Thoracic aorta (tissue), 2 donors: Measurements from ENCODE around the gene BCAS3. TPM values are rescaled to one million over a fixed set of nuclear protein-coding genes. Genes with fewer than 3 reads are reported as not detected.

Experiments used
- ATAC-seq: fragments of 150-250 bp; one replicate; pipeline ENCODE4 v1.8.0; 2017; ENCODE audit warnings: low read depth; ENCODE audit not compliant: insufficient number of reproducible peaks, low FRiP score
- DNase-seq: peaks from one replicate; pipeline ENCODE4 v3.0.0-alpha.2; 2020; ENCODE audit warnings: low spot score
- H3K27ac ChIP-seq, 2 donors: fragments of 200-600 bp; sonication (generic); 1 replicate in 1 of 2; 2 replicates in 1 of 2; pipeline ENCODE4 v1.5.1; 2016; ENCODE audit warnings: mild to moderate bottlenecking in 2 of 2, moderate library complexity in 2 of 2
- H3K27me3 ChIP-seq: fragments of 200-600 bp; sonication (generic); replicated peaks from 2 replicates; pipeline ENCODE4 v1.6.0; 2016; ENCODE audit warnings: mild to moderate bottlenecking; ENCODE audit not compliant: insufficient read depth
- H3K36me3 ChIP-seq: fragments of 200-600 bp; sonication (generic); one replicate; pipeline ENCODE4 v1.5.1; 2016
- H3K4me1 ChIP-seq, 2 donors: fragments of 200-600 bp; sonication (generic); 1 replicate in 1 of 2; 2 replicates in 1 of 2; pipeline versions ENCODE4 v1.5.1 to v1.6.0; 2016; ENCODE audit warnings: low read depth in 2 of 2, mild to moderate bottlenecking in 1 of 2; ENCODE audit not compliant: control insufficient read depth in 1 of 2
- H3K4me3 ChIP-seq: fragments of 200-600 bp; sonication (generic); 2 replicates; pipeline ENCODE4 v1.5.1; 2016; ENCODE audit warnings: mild to moderate bottlenecking
- H3K9me3 ChIP-seq: fragments of 200-600 bp; sonication (generic); 2 replicates; pipeline ENCODE4 v1.5.1; 2016
- total RNA-seq, 2 donors: library from RNA; depleted of rRNA; stranded (reverse); fragments of >200 nt; gene quantifications; one replicate each; pipeline versions ENCODE4 v1.1.0 to v1.2.3, GENCODE V29; 2016
- TF ChIP-seq, protein P1 (sequence below): fragments of 200-600 bp; sonication (generic); IDR thresholded peaks from one replicate; pipeline ENCODE4 v1.5.1; 2019; ENCODE audit warnings: antibody characterized with exemption

BCAS3 gene
- total RNA-seq, 2 donors from 2014 or later = 35.1 to 69.3 TPM

DNA sequence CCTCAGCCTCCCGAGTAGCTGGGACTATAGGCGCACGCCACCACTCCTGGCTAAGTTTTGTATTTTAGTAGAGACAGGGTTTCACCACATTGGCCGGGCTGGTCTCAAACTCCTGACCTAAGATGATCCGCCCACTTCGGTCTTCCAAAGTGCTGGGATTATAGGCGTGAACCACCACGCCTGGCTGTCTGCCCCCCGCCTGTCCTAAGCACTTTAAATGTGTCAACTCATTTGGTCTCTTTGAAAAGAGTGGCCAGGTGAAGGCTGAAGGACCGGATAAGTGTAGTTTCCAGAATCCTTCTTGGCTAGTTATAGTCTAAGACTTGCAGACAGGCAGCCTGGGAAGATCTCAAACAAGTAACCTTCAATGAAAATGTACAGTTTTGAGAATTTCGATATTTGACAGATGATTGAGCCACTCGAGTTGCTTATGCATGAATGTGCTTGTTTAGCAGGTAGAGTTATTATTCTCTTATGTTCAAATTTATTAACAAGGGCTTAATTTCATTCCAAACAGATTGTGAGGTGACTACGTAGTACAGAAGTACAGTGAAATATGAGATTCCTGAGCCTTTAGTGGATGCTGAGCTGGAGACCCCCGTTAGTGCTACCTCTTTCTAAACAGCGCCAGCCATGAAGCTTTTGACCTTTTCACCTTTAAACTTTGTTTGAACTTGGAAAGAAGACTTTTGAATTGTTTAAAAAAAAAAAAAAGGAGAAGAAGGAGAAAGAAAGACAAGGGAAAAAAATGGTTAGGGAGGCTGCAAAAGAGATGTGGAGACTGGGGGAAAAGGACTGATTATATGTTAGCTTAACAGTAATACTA lies 557.6 kb downstream of the BCAS3 start:
- TF ChIP-seq, protein P1, sequence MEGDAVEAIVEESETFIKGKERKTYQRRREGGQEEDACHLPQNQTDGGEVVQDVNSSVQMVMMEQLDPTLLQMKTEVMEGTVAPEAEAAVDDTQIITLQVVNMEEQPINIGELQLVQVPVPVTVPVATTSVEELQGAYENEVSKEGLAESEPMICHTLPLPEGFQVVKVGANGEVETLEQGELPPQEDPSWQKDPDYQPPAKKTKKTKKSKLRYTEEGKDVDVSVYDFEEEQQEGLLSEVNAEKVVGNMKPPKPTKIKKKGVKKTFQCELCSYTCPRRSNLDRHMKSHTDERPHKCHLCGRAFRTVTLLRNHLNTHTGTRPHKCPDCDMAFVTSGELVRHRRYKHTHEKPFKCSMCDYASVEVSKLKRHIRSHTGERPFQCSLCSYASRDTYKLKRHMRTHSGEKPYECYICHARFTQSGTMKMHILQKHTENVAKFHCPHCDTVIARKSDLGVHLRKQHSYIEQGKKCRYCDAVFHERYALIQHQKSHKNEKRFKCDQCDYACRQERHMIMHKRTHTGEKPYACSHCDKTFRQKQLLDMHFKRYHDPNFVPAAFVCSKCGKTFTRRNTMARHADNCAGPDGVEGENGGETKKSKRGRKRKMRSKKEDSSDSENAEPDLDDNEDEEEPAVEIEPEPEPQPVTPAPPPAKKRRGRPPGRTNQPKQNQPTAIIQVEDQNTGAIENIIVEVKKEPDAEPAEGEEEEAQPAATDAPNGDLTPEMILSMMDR = no peak
- no peak overlapping the region for H3K4me3 ChIP-seq
- H3K36me3 ChIP-seq = no peaks in the 10 kb centered on the region
- H3K4me1 ChIP-seq = peaks cover 8 to 45% of the 10 kb centered on the region in 2 donors
- DNase-seq (no peak), ATAC-seq (no peak)
- H3K27ac ChIP-seq = no peak overlapping the region
- H3K27me3 ChIP-seq = no peaks in the 10 kb centered on the region
- no peaks in the 10 kb centered on the region for H3K9me3 ChIP-seq

DNA sequence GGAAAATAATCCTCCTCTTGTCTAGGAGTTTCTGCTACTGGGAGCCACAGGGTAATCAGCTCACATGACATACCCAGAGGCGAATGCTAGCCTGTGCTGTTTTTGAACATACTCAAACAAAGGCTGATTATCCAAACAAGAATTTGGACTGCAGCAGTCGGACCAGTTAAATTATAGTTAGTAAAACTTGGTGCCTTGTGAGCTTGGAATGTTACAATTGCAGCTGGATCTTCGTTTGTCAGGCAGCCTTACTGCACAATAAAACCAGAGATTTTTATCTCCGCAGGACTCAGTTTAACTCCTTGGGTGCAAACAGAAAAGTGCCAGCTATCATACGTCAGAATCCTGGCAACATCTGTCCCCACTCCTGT lies 558.2 kb downstream of the BCAS3 start:
- TF ChIP-seq, protein P1 = no peak
- Histone ChIP-seq H3K9me3 (no peaks in the 10 kb centered on the region), H3K36me3 (no peaks in the 10 kb centered on the region), H3K4me1 (peaks cover 8 to 45% of the 10 kb centered on the region in 2 donors), H3K27me3 (no peaks in the 10 kb centered on the region), H3K27ac (no peak overlapping the region), H3K4me3 (no peak overlapping the region)
- no peak for ATAC-seq
- no peak for DNase-seq

DNA sequence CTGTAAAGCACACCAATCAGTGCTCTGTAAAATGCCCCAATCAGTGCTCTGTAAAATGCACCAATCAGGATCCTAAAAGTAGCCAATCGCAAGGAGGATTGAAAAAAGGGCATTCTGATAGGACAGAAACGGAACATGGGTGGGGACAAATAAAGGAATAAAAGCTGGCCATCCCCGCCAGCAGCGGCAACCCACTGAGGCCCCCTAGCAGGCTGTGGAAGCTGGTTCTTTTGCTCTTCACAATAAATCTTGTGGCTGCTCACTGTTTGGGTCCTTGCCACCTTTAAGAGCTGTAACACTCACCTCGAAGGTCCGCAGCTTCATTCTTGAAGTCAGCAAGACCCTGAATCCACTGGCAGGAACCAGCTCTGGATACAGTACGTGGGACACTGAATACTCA lies 559.6 kb downstream of the BCAS3 start:
- DNase-seq (no peak), ATAC-seq (no peak)
- no peaks in the 10 kb centered on the region for H3K36me3 ChIP-seq
- no peak overlapping the region for H3K4me3 ChIP-seq
- H3K9me3 ChIP-seq = no peaks in the 10 kb centered on the region
- H3K4me1 ChIP-seq = peaks cover 8 to 45% of the 10 kb centered on the region in 2 donors
- no peaks in the 10 kb centered on the region for H3K27me3 ChIP-seq
- TF ChIP-seq, protein P1 = no peak
- H3K27ac ChIP-seq = no peak overlapping the region

DNA sequence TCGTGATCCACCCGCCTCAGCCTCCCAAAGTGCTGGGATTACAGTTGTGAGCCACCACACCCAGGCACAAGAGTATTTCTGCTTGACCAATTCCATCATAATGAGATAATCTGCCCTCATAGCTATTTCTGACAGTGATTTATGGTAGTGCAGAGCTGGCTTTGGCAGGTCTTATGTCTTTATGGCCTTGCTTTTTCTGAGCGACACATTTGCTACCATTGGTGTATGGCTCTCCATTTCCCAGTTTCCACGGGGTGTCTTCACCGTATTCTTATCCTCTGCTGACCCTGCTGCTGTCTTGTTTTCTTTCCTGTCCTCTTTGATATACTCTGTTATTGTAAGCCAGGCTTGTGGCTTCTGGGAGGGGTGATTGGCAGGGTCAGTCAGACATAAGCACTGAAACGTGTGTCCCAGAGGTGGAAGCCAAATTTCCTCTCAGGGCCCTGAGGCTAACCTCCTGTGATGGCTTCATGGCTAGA lies 560.8 kb downstream of the BCAS3 start:
- no peak for ATAC-seq
- Histone ChIP-seq H3K27ac (no peak overlapping the region), H3K4me3 (no peak overlapping the region), H3K27me3 (no peaks in the 10 kb centered on the region), H3K4me1 (peaks cover 0 to 34% of the 10 kb centered on the region in 2 donors), H3K9me3 (no peaks in the 10 kb centered on the region), H3K36me3 (no peaks in the 10 kb centered on the region)
- TF ChIP-seq, protein P1 = no peak
- no peak for DNase-seq

DNA sequence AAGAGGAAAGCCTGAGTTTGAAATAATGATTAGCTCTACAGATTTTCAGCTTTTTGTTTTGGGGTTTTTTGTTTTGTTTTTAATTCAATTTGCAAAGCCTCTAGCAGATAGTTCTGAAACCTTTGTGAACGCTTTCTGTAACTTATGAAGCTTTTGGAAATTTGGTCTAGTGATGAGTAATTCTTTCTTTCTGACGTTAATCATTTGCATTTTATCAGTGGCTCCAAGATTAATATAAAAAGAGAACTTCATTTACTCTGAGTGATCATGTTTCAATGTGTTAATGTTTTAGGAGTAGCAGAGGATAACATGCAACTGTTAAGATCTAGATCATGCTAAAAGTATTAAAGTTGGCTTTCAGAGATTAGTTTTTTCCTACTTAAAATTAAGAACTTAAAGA lies 561.7 kb downstream of the BCAS3 start:
- TF ChIP-seq, protein P1 = no peak
- DNase-seq = no peak
- H3K27me3 ChIP-seq = no peaks in the 10 kb centered on the region
- H3K4me3 ChIP-seq = no peak overlapping the region
- ATAC-seq = no peak
- H3K4me1 ChIP-seq = peaks cover 0 to 29% of the 10 kb centered on the region in 2 donors
- no peaks in the 10 kb centered on the region for H3K9me3 ChIP-seq
- H3K27ac ChIP-seq = no peak overlapping the region
- H3K36me3 ChIP-seq = no peaks in the 10 kb centered on the region
